Diencephalon (tissue), 1 donor: Measurements from ENCODE around the gene LCORL. TPM values are rescaled to one million over a fixed set of nuclear protein-coding genes. Genes with fewer than 3 reads are reported as not detected.

ENCODE experiments used
- total RNA-seq: library from RNA; depleted of rRNA; stranded (reverse); fragments of >200 nt; gene quantifications from one replicate; pipeline ENCODE4 v1.2.3, GENCODE V29; 2014

LCORL gene
- total RNA-seq, result 48.7 TPM

DNA sequence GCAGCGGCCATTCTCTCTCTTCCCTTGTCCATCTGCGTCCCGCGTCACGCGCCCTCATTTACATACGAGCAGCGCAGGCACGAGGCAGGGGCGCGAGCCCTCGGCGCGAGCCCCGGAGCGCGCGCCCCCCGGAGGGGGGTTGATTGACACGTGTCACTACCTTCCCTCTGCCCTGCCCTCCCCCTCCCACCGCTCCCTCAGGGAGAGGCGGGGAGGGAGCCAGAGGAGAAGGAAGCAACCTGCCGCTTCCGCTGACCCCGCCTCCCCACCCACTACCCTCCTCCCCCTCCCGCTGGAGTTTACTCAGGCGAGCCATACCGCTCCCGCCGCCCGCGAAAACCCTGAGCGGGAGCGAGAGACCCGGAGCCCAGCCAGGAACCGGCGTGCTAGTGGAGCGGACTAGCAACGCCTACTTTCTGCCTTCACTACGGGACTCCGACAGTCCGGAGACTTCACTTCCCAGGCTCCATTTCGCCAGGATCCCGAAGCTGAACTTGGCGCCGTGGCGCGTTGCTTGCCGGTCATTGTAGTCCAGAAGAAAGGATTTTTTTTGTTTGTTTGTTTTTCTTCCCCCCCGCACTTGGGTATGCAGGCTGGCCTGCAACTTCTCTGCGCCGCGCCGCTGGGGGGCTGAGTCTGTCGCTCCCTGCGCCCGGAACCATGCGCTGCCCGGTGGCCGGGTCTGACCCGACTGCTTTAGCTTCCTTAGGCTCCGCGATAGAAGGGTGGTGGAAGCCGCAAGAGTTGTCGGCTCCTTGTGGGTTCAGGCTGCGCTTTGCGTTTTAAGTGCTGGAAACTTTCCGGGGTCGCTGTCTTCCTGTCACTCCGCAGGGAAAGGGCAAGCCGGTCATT is at the start of gene LCORL:
Gene LCORL, minus strand, starts transcription at position 36 of the 852 bp plus-strand sequence. Its CDS starts 4 bp downstream, at position 32.

DNA sequence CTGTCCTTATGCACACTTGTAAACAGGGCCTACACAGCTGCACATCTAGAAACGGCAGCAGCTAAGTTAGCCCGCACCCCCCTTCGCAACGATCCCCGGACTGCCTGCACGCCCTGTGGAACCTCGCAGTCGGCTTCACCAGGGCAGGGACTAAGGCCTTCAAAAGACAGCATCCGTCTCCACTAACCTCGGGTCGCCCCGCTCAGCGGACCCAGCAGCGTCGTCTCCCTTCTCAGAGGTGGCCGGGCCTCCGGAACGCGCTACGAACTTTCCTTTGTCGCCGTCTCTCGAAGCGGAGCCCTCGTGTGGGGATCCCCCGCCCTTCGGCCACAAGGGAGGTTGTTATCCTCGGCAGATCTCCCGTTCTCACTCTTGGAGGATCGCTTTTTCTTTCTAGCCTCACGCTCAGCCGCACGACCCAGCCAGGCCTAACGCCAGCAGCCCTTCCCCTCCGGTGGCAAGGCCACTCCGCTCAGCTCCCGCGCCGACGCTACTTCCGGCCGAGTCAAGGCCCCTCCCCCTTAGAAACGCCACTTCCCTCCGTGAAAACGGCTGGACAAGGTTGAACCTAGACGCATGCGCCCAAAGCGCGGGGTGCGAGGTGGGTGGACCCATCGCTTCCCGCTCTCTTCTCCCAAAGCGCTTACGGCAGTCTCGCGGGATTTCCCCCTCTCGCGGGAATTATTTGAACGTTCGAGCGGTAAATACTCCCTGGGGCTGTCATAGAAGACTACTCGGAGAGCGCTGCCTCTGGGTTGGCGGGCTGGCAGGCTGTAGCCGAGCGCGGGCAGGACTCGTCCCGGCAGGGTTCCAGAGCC is 211.1 kb downstream of the LCORL start, which contains the start of the genes DCAF16 and NCAPG:
Gene DCAF16, minus strand, starts transcription at position 498 of the 818 bp plus-strand sequence. CDS start 6,616 bp downstream, outside the sequence.
Gene NCAPG, plus strand, starts transcription at position 720 of the 818 bp plus-strand sequence. CDS start 99 bp downstream, outside the sequence.

Other genes with a start within 250 kb of the LCORL start
- 9.0 TPM for gene FAM184B, start 240.1 kb downstream of the LCORL start, total RNA-seq
- 33.2 TPM for gene DCAF16, start 211.0 kb downstream of the LCORL start, total RNA-seq
- 12.2 TPM for gene NCAPG, start 210.8 kb downstream of the LCORL start, total RNA-seq